Astrocyte of the hippocampus (primary cell): ENCODE measurements around the gene RAPGEF1.
"Not testable (repeated sequence)": the region's sequence is repeated elsewhere in the genome, so short reads cannot be mapped to it uniquely, and the experiment has no call there.

Experiments used
- DNase-seq: peaks from one replicate; pipeline ENCODE4 v3.0.0; 2011; ENCODE audit warnings: low read depth, low spot score

Gene RAPGEF1

GRCh38 chr9:131690941-131691573, 48.8 kb downstream of the RAPGEF1 start:
- DNase-seq, result no peak

GRCh38 chr9:131690462-131690861, 49.4 kb downstream of the RAPGEF1 start:
- no peak for DNase-seq

- no peak for DNase-seq
Measured at GRCh38 chr9:131688377-131688776, 51.5 kb downstream of the RAPGEF1 start.

GRCh38 chr9:131685753-131686706, 53.8 kb downstream of the RAPGEF1 start:
- no peak for DNase-seq

- not testable (repeated sequence) for DNase-seq
Measured at GRCh38 chr9:131683094-131683493, 56.8 kb downstream of the RAPGEF1 start.

GRCh38 chr9:131682261-131682660, 57.6 kb downstream of the RAPGEF1 start:
- DNase-seq, result no peak

GRCh38 chr9:131681826-131682225, 58.0 kb downstream of the RAPGEF1 start:
- DNase-seq, result not testable (repeated sequence)

- not testable (repeated sequence) for DNase-seq
Measured at GRCh38 chr9:131681108-131681507, 58.8 kb downstream of the RAPGEF1 start.

GRCh38 chr9:131679261-131680020, 60.4 kb downstream of the RAPGEF1 start:
- DNase-seq, result no peak

- peak; percentile 92 for DNase-seq
Measured at GRCh38 chr9:131678499-131679111, 61.3 kb downstream of the RAPGEF1 start.

- DNase-seq, result peak; percentile 72
Measured at GRCh38 chr9:131677444-131678180, 62.3 kb downstream of the RAPGEF1 start.

- peak; percentile 50 for DNase-seq
Measured at GRCh38 chr9:131677049-131677443, 62.8 kb downstream of the RAPGEF1 start.

- peak; percentile 40 for DNase-seq
Measured at GRCh38 chr9:131676431-131676972, 63.4 kb downstream of the RAPGEF1 start.

GRCh38 chr9:131675437-131676022, 64.3 kb downstream of the RAPGEF1 start:
- no peak for DNase-seq

- no peak for DNase-seq
Measured at GRCh38 chr9:131674425-131675421, 65.2 kb downstream of the RAPGEF1 start.

- no peak for DNase-seq
Measured at GRCh38 chr9:131673531-131673930, 66.3 kb downstream of the RAPGEF1 start.

GRCh38 chr9:131673068-131673467, 66.8 kb downstream of the RAPGEF1 start:
- no peak for DNase-seq

GRCh38 chr9:131672451-131672850, 67.4 kb downstream of the RAPGEF1 start:
- DNase-seq, result no peak

GRCh38 chr9:131671133-131671520, 68.7 kb downstream of the RAPGEF1 start:
- DNase-seq, result no peak
